ENCODE data around the gene IQCK. TPM values are rescaled to one million over a fixed set of nuclear protein-coding genes. Genes with fewer than 3 reads are reported as not detected.

Gene IQCK
- total and polyA plus RNA-seq, 2 experiments from 2014 or later, result 7.2 to 11.8 TPM

- no peak overlapping the region for H3K4me2 ChIP-seq
- H4K20me1 ChIP-seq (ENCODE audit: insufficient read depth, poor library complexity, severe bottlenecking), result no peaks in the 10 kb centered on the region
- H2AFZ ChIP-seq, result no peak overlapping the region
- H3K9me3 ChIP-seq (ENCODE audit: low read depth), result no peaks in the 10 kb centered on the region
- DNase-seq (ENCODE audit: low spot score), result no peak
- H3K27me3 ChIP-seq, result no peaks in the 10 kb centered on the region
- H3K4me1 ChIP-seq (ENCODE audit: insufficient read depth), result no peaks in the 10 kb centered on the region
- H3K27ac ChIP-seq, result no peak overlapping the region
- H3K79me2 ChIP-seq, result no peaks in the 10 kb centered on the region
- WGBS (ENCODE audit: low lambda C conversion rate, missing lambda C conversion rate), result 84% methylated on average over 2 of the region's 2 CpGs
- no peaks in the 10 kb centered on the region for H3K36me3 ChIP-seq (replicated peaks; ENCODE audit: insufficient read depth, low read depth)
- H3K4me3 ChIP-seq, result no peak overlapping the region
- H3K9me2 ChIP-seq (replicated peaks; ENCODE audit: insufficient read depth), result no peaks in the 10 kb centered on the region
- no peak for TF ChIP-seq EZH2 (IDR thresholded peaks at IDR 0.05; ENCODE audit: borderline replicate concordance)
- TF ChIP-seq EZH2phosphoT487 (IDR thresholded peaks at IDR 0.05; ENCODE audit: low read depth, severe bottlenecking, unreplicated experiment), result no peak
- TF ChIP-seq CTCF (IDR thresholded peaks at IDR 0.05; ENCODE audit: poor library complexity), result no peak
Measured at GRCh38 chr16:19822533-19822932, 104.5 kb downstream of the IQCK start.

- Histone ChIP-seq H3K9me3 (ENCODE audit: low read depth) (no peaks in the 10 kb centered on the region), H4K20me1 (ENCODE audit: insufficient read depth, poor library complexity, severe bottlenecking) (no peaks in the 10 kb centered on the region), H3K27me3 (no peaks in the 10 kb centered on the region), H3K9me2 (replicated peaks; ENCODE audit: insufficient read depth) (no peaks in the 10 kb centered on the region), H3K27ac (no peak overlapping the region), H3K4me2 (no peak overlapping the region), H3K36me3 (replicated peaks; ENCODE audit: insufficient read depth, low read depth) (no peaks in the 10 kb centered on the region), H3K4me3 (no peak overlapping the region), H3K4me1 (ENCODE audit: insufficient read depth) (no peaks in the 10 kb centered on the region), H2AFZ (no peak overlapping the region), H3K79me2 (no peaks in the 10 kb centered on the region)
- TF ChIP-seq EZH2 (IDR thresholded peaks at IDR 0.05; ENCODE audit: borderline replicate concordance) (no peak), EZH2phosphoT487 (IDR thresholded peaks at IDR 0.05; ENCODE audit: low read depth, severe bottlenecking, unreplicated experiment) (no peak), CTCF (IDR thresholded peaks at IDR 0.05; ENCODE audit: poor library complexity) (no peak)
- WGBS (ENCODE audit: low lambda C conversion rate, missing lambda C conversion rate), result 98% methylated on average over 6 of the region's 6 CpGs
- no peak for DNase-seq (ENCODE audit: low spot score)
Measured at GRCh38 chr16:19823322-19823721, 105.3 kb downstream of the IQCK start.

GRCh38 chr16:19824216-19824615 is 106.1 kb downstream of the IQCK start:
- no peaks in the 10 kb centered on the region for H3K36me3 ChIP-seq (replicated peaks; ENCODE audit: insufficient read depth, low read depth)
- no peaks in the 10 kb centered on the region for H3K9me3 ChIP-seq (ENCODE audit: low read depth)
- no peaks in the 10 kb centered on the region for H4K20me1 ChIP-seq (ENCODE audit: insufficient read depth, poor library complexity, severe bottlenecking)
- no peaks in the 10 kb centered on the region for H3K27me3 ChIP-seq
- 100% methylated on average over 5 of the region's 5 CpGs for WGBS (ENCODE audit: low lambda C conversion rate, missing lambda C conversion rate)
- H3K9me2 ChIP-seq (replicated peaks; ENCODE audit: insufficient read depth), result no peaks in the 10 kb centered on the region
- H3K27ac ChIP-seq, result no peak overlapping the region
- no peak for DNase-seq (ENCODE audit: low spot score)
- H3K4me1 ChIP-seq (ENCODE audit: insufficient read depth), result no peaks in the 10 kb centered on the region
- no peak for TF ChIP-seq EZH2phosphoT487 (IDR thresholded peaks at IDR 0.05; ENCODE audit: low read depth, severe bottlenecking, unreplicated experiment)
- TF ChIP-seq EZH2 (IDR thresholded peaks at IDR 0.05; ENCODE audit: borderline replicate concordance), result no peak
- no peak for TF ChIP-seq CTCF (IDR thresholded peaks at IDR 0.05; ENCODE audit: poor library complexity)
- no peak overlapping the region for H2AFZ ChIP-seq
- H3K79me2 ChIP-seq, result no peaks in the 10 kb centered on the region
- H3K4me3 ChIP-seq, result no peak overlapping the region
- H3K4me2 ChIP-seq, result no peak overlapping the region

Measured in hepatocyte (in vitro differentiated cells).